HepG2 (cell line): ENCODE results near the gene GJA9. TPM values are rescaled to one million over a fixed set of nuclear protein-coding genes. Genes with fewer than 3 reads are reported as not detected.
A peak's percentile ranks its signal among the peaks of the same experiment; 100 is the strongest.

Experiments
- ATAC-seq: fragments of 200-7000 bp; cut with Tn5 transposase; 3 replicates; pipeline ENCODE4 v1.9.1; 2020; ENCODE audit warnings: mild to moderate bottlenecking, moderate library complexity
- BruUV-seq: library from RNA; stranded (reverse); fragments of 400-500 nt; replicated peaks from 2 replicates; lab custom pipeline; 2021; lab: Mats Ljungman, UMichigan
- CTCF ChIA-PET: fragments of 300-600 bp; formaldehyde crosslinking; extraction: SDS; loops from one replicate; lab custom pipeline; 2021; ENCODE audit warnings: low total read pairs, inconsistent platforms, low intra/inter-chr PET ratio; lab: Yijun Ruan, JAX
- POLR2A ChIA-PET: fragments of 350-600 bp; sonication (Branson Sonifier 250); formaldehyde crosslinking; loops from one replicate; lab custom pipeline; 2020; ENCODE audit warnings: antibody characterized with exemption, inconsistent platforms; lab: Yijun Ruan, JAX
- DNase-seq: peaks from one replicate; pipeline ENCODE4 v3.0.0-alpha.2; 2015; ENCODE audit warnings: low spot score
- FAIRE-seq: peaks from 3 replicates; lab custom pipeline; 2011; peaks lifted over from hg19 to GRCh38; lab: Jason Lieb, UNC
- H2AFZ ChIP-seq: one replicate; pipeline ENCODE4 v1.6.1; 2011; ENCODE audit warnings: low read length, inconsistent platforms
- H3K27ac ChIP-seq: fragments of 300-600 bp; 3 replicates; pipeline ENCODE4 v1.8.0; 2011; ENCODE audit warnings: mixed run types, mild to moderate bottlenecking, mixed read lengths, low read length, inconsistent platforms; ENCODE audit not compliant: insufficient read depth; ENCODE audit errors: extremely low read length
- H3K27me3 ChIP-seq, 2 experiments: fragments of 200-600 bp in 1 of 2; 2 replicates in 1 of 2; 3 replicates in 1 of 2; pipeline versions ENCODE4 v1.6.0 to v1.8.0; 2011; ENCODE audit warnings: low read length in 2 of 2, mild to moderate bottlenecking in 2 of 2, moderate library complexity in 2 of 2, inconsistent platforms in 1 of 2; ENCODE audit not compliant: insufficient read depth in 2 of 2, control insufficient read depth in 1 of 2
- H3K36me3 ChIP-seq, 2 experiments: fragments of 200-600 bp in 1 of 2; replicated peaks in 1 of 2; 2 replicates in 1 of 2; 3 replicates in 1 of 2; pipeline versions ENCODE4 v1.5.1 to v1.8.0; 2011; ENCODE audit warnings: low read length in 2 of 2, inconsistent platforms in 1 of 2; ENCODE audit not compliant: insufficient read depth in 2 of 2, control insufficient read depth in 1 of 2
- H3K4me1 ChIP-seq: 2 replicates; pipeline ENCODE4 v1.5.1; 2012; ENCODE audit warnings: low read length, inconsistent platforms; ENCODE audit not compliant: insufficient read depth
- H3K4me2 ChIP-seq: 2 replicates; pipeline ENCODE4 v1.6.0; 2011; ENCODE audit warnings: low read depth, low read length, inconsistent platforms
- H3K4me3 ChIP-seq, 3 experiments: fragments of 200-600 bp in 1 of 3; sonication (generic), shearing (Covaris generic) in 1 of 3; replicated peaks in 1 of 3; 2 replicates each; pipeline ENCODE4 v1.5.1; 2011 to 2016; ENCODE audit warnings: low read length in 3 of 3, inconsistent platforms in 2 of 3, low read depth in 2 of 3, mild to moderate bottlenecking in 2 of 3, control low read depth in 1 of 3, mixed read lengths in 1 of 3; ENCODE audit not compliant: insufficient read depth in 1 of 3
- H3K79me2 ChIP-seq: one replicate; pipeline ENCODE4 v1.6.1; 2011; ENCODE audit warnings: low read length, inconsistent platforms; ENCODE audit not compliant: insufficient read depth
- H3K9ac ChIP-seq: 2 replicates; pipeline ENCODE4 v1.6.0; 2011; ENCODE audit warnings: mild to moderate bottlenecking, low read depth, low read length, inconsistent platforms; ENCODE audit not compliant: insufficient read depth
- H3K9me3 ChIP-seq: 2 replicates; pipeline ENCODE4 v1.5.1; 2012; ENCODE audit warnings: mild to moderate bottlenecking, low read length
- H4K20me1 ChIP-seq: 2 replicates; pipeline ENCODE4 v1.6.0; 2011; ENCODE audit warnings: inconsistent platforms, mild to moderate bottlenecking, low read length, moderate library complexity; ENCODE audit not compliant: insufficient read depth
- AKAP8 ChIP-seq: sonication (generic); formaldehyde crosslinking; IDR thresholded peaks from 2 replicates; pipeline ENCODE4 v1.5.1; 2020; ENCODE audit warnings: mild to moderate bottlenecking, missing genetic modification reagents
- DPF2 ChIP-seq: sonication (generic); formaldehyde crosslinking; IDR thresholded peaks from 2 replicates; pipeline ENCODE4 v1.4.0; 2020; ENCODE audit warnings: mild to moderate bottlenecking, low read depth, missing genetic modification reagents, borderline replicate concordance
- GATAD2A ChIP-seq: IDR thresholded peaks from 2 replicates; pipeline ENCODE4 v1.6.1; 2016
- HMGXB3 ChIP-seq: sonication (generic); formaldehyde crosslinking; IDR thresholded peaks from 2 replicates; pipeline ENCODE4 v1.4.0; 2020; ENCODE audit warnings: missing genetic modification reagents, borderline replicate concordance
- MAFG ChIP-seq: sonication (generic); formaldehyde crosslinking; IDR thresholded peaks from 2 replicates; pipeline ENCODE4 v1.5.1; 2020; ENCODE audit warnings: mild to moderate bottlenecking, missing genetic modification reagents
- SCMH1 ChIP-seq: sonication (generic); formaldehyde crosslinking; IDR thresholded peaks from 2 replicates; pipeline ENCODE4 v1.9.0; 2021; ENCODE audit warnings: missing genetic modification reagents, mild to moderate bottlenecking, borderline replicate concordance
- SMC3 ChIP-seq: IDR thresholded peaks from 2 replicates; pipeline ENCODE4 v1.6.1; 2011; ENCODE audit warnings: low read length, improper control_type of control experiment
- SOX13 ChIP-seq, 3 experiments: fragments of 450-650 bp in 1 of 3; sonication (generic) in 1 of 3; formaldehyde crosslinking in 1 of 3; IDR thresholded peaks in 2 of 3; conservative IDR thresholded peaks in 1 of 3; 2 replicates each; pipeline versions ENCODE4 v1.5.0 to v1.6.1; 2016 to 2020; ENCODE audit warnings: antibody characterized with exemption in 1 of 3, mild to moderate bottlenecking in 1 of 3, missing compliant biosample characterization in 1 of 3, missing genetic modification reagents in 1 of 3, moderate library complexity in 1 of 3
- TBX3 ChIP-seq: fragments of 450-650 bp; IDR thresholded peaks from 2 replicates; pipeline ENCODE4 v1.6.1; 2017; ENCODE audit warnings: antibody characterized with exemption, mild to moderate bottlenecking, inconsistent platforms, borderline replicate concordance
- ZBTB20 ChIP-seq: sonication (generic); formaldehyde crosslinking; IDR thresholded peaks from 2 replicates; pipeline ENCODE4 v1.8.1; 2023; ENCODE audit warnings: missing genetic modification reagents, low read depth, mild to moderate bottlenecking, borderline replicate concordance
- ZNF274 ChIP-seq: sonication (generic); formaldehyde crosslinking; IDR thresholded peaks from 2 replicates; pipeline ENCODE4 v1.5.1; 2020; ENCODE audit warnings: mild to moderate bottlenecking, missing genetic modification reagents
- ZNF552 ChIP-seq: sonication (generic); formaldehyde crosslinking; IDR thresholded peaks from 2 replicates; pipeline ENCODE4 v1.9.0; 2022; ENCODE audit warnings: missing genetic modification reagents, mild to moderate bottlenecking, borderline replicate concordance
- ZNF678 ChIP-seq: sonication (generic); formaldehyde crosslinking; IDR thresholded peaks from 2 replicates; pipeline ENCODE4 v1.4.0; 2020; ENCODE audit warnings: mild to moderate bottlenecking, missing genetic modification reagents
- WGBS: methylation state at CpG from one replicate; pipeline ENCODE4 v1.1.6; 2017; ENCODE audit warnings: low lambda C conversion rate; 5-methylcytosine and 5-hydroxymethylcytosine counted together
- in situ Hi-C: cut with HindIII; loops from 2 replicates; pipeline ENCODE4 v1.10.0; 2017; ENCODE audit warnings: low pct_unique_long_range_greater_than_20kb; ENCODE audit not compliant: extremely low pct_ligation_motif_present
- intact Hi-C: fragments of 100-400 bp; cut with micrococcal nuclease; formaldehyde crosslinking; loops from one replicate; pipeline ENCODE4 v1.10.0; 2022; ENCODE audit not compliant: unreplicated experiment
- polyA plus RNA-seq, 8 experiments: library from polyadenylated mRNA; depleted of rRNA in 3 of 8; stranded (reverse) in 7 of 8; unstranded in 1 of 8; fragments of >200 nt; fragmentation: Illumina TruSeq in 4 of 8; extraction: Trizol in 4 of 8; gene quantifications; 2 replicates each; pipeline versions ENCODE4 v1.2.1 to v1.2.3, GENCODE V29; 2011 to 2016; ENCODE audit warnings: low read depth in 4 of 8, missing spikeins in 1 of 8, mixed read lengths in 1 of 8; ENCODE audit not compliant: insufficient read depth in 1 of 8
- total RNA-seq, 5 experiments: library from RNA; depleted of rRNA; stranded (reverse); fragments of >200 nt; fragmentation: Illumina TruSeq; extraction: Trizol; gene quantifications; 2 replicates each; pipeline ENCODE4 v1.2.3, GENCODE V29; 2016; ENCODE audit warnings: low read depth in 1 of 5
- TF ChIP-seq, protein P1 (sequence below): IDR thresholded peaks from 2 replicates; pipeline ENCODE4 v1.6.1; 2016; ENCODE audit warnings: low read depth, borderline replicate concordance
- TF ChIP-seq, protein P2 (sequence below): sonication (generic); formaldehyde crosslinking; IDR thresholded peaks from 2 replicates; pipeline ENCODE4 v1.4.0; 2020; ENCODE audit warnings: mild to moderate bottlenecking, missing genetic modification reagents

GJA9 gene
- total and polyA plus RNA-seq, 2 of the 13 experiments (the other 11 are each of a cell fraction or from before 2014, with no cell fraction given): 0.08 to 0.13 TPM

- TF ChIP-seq ZNF678 (CRISPR knock-in tag) (no peak), SMC3 (peak; percentile 6; the same call in 1 of the 2 replicates), ZBTB20 (CRISPR knock-in tag) (peak; percentile 80; the same call in 1 of the 2 replicates)
- TF ChIP-seq, protein P1, sequence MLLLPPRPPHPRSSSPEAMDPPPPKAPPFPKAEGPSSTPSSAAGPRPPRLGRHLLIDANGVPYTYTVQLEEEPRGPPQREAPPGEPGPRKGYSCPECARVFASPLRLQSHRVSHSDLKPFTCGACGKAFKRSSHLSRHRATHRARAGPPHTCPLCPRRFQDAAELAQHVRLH (CRISPR knock-in tag): peak; percentile 35; the same call in 1 of the 2 replicates
- TF ChIP-seq, all 625 proteins: peak for 56
Measured at GRCh38 chr1:38888423-38889333, 7.3 kb upstream of the GJA9 start (continued).

GRCh38 chr1:38885092-38885491 is 3.7 kb upstream of the GJA9 start:
- Histone ChIP-seq H3K4me2 (no peak overlapping the region), H3K27ac (no peak overlapping the region), H2AFZ (no peak overlapping the region), H3K36me3 (no peaks in the 10 kb centered on the region), H3K4me1 (peaks cover 27% of the 10 kb centered on the region), H4K20me1 (no peaks in the 10 kb centered on the region), H3K27me3 (no peaks in the 10 kb centered on the region), H3K4me3 (no peak overlapping the region), H3K9ac (no peak overlapping the region), H3K79me2 (no peaks in the 10 kb centered on the region), H3K9me3 (no peaks in the 10 kb centered on the region)
- DNase-seq (no peak), ATAC-seq (no peak), FAIRE-seq (no peak)
- WGBS: 90% methylated on average over 2 of the region's 2 CpGs
- no TSS peak for BruUV-seq
- in situ Hi-C loops (no loop called here), intact Hi-C loops (no loop called here)
- POLR2A ChIA-PET: no interaction called here
- CTCF ChIA-PET: no interaction called here
- TF ChIP-seq SOX13 (IDR thresholded peaks at IDR 0.05): no peak
- no peak for TF ChIP-seq SOX13 (CRISPR knock-in tag; conservative IDR thresholded peaks at IDR 0.05 in 1 of 2, IDR thresholded peaks at IDR 0.05 in 1 of 2)
- no peak for TF ChIP-seq DPF2 (CRISPR knock-in tag)
- no peak for TF ChIP-seq ZNF552
- no peak for TF ChIP-seq MAFG (CRISPR knock-in tag)
- TF ChIP-seq, protein P2, sequence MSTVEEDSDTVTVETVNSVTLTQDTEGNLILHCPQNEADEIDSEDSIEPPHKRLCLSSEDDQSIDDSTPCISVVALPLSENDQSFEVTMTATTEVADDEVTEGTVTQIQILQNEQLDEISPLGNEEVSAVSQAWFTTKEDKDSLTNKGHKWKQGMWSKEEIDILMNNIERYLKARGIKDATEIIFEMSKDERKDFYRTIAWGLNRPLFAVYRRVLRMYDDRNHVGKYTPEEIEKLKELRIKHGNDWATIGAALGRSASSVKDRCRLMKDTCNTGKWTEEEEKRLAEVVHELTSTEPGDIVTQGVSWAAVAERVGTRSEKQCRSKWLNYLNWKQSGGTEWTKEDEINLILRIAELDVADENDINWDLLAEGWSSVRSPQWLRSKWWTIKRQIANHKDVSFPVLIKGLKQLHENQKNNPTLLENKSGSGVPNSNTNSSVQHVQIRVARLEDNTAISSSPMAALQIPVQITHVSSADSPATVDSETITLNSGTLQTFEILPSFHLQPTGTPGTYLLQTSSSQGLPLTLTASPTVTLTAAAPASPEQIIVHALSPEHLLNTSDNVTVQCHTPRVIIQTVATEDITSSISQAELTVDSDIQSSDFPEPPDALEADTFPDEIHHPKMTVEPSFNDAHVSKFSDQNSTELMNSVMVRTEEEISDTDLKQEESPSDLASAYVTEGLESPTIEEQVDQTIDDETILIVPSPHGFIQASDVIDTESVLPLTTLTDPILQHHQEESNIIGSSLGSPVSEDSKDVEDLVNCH: no peak
- no peak for TF ChIP-seq AKAP8 (CRISPR knock-in tag)
- TF ChIP-seq GATAD2A (CRISPR knock-in tag): no peak
- no peak for TF ChIP-seq TBX3
- no peak for TF ChIP-seq ZNF274 (CRISPR knock-in tag)
- TF ChIP-seq HMGXB3 (CRISPR knock-in tag): no peak
- no peak for TF ChIP-seq SCMH1 (CRISPR knock-in tag)
